Vagina (tissue), 2 donors: ENCODE data around the gene GPX4.

Experiments used
- POLR2A ChIP-seq, 2 donors: fragments of 450-650 bp; IDR thresholded peaks; one replicate each; pipeline ENCODE4 v1.6.1; 2017; ENCODE audit warnings: antibody characterized with exemption in 2 of 2, mild to moderate bottlenecking in 2 of 2, moderate library complexity in 2 of 2
- POLR2AphosphoS5 ChIP-seq, 2 donors: sonication (generic); formaldehyde crosslinking; IDR thresholded peaks; one replicate each; pipeline ENCODE4 v1.9.0; 2017; ENCODE audit warnings: antibody characterized with exemption in 2 of 2, mild to moderate bottlenecking in 2 of 2, low read depth in 1 of 2; ENCODE audit not compliant: insufficient read depth in 1 of 2
- TF ChIP-seq, protein P1 (sequence below), 3 experiments: fragments of 450-650 bp in 2 of 3; fragments of 200-600 bp in 1 of 3; sonication (generic) in 1 of 3; IDR thresholded peaks; one replicate each; pipeline ENCODE4 v1.5.1; 2017 to 2019; ENCODE audit warnings: antibody characterized with exemption in 3 of 3, mild to moderate bottlenecking in 2 of 3, moderate library complexity in 2 of 3

DNA sequence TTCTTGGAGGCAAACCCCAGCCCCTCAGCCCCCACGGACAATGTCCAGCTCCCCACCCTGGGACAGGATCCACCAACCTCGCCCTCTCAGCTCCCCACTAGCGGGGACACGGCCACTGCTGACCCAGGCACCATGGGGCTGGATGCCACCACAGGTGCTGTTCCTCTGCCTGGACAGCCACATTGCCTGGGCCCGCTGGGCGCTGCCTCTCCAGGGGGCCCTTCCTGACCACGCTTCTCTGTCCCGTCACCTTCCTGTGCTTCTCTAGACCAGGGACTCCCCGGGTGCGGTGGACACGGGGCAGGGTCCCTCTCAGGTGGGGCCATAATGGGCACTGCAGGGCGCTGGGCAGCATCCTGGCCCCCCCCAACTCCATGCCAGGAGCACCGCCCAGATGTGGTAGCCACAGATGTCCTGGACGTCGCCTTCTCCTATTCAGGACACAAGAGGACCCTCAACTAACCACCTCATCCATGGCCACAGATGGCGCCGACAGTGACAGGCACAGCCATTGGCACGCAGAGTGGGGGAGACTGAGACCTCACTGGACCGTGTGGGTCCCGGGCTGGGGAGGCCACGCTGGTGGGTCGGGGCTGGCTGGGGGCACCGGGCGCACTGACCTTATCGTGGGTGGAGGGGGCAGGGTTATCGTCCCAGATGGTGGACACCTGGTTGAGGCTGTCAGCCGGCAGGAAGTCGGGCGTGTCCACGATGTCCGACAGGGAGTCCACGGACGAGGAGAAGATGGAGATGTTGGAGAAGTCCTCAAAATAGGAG lies 23.4 kb downstream of the GPX4 start:
- TF ChIP-seq, protein P1, sequence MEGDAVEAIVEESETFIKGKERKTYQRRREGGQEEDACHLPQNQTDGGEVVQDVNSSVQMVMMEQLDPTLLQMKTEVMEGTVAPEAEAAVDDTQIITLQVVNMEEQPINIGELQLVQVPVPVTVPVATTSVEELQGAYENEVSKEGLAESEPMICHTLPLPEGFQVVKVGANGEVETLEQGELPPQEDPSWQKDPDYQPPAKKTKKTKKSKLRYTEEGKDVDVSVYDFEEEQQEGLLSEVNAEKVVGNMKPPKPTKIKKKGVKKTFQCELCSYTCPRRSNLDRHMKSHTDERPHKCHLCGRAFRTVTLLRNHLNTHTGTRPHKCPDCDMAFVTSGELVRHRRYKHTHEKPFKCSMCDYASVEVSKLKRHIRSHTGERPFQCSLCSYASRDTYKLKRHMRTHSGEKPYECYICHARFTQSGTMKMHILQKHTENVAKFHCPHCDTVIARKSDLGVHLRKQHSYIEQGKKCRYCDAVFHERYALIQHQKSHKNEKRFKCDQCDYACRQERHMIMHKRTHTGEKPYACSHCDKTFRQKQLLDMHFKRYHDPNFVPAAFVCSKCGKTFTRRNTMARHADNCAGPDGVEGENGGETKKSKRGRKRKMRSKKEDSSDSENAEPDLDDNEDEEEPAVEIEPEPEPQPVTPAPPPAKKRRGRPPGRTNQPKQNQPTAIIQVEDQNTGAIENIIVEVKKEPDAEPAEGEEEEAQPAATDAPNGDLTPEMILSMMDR (IDR thresholded peaks at IDR 0.05) = no peak
- TF ChIP-seq POLR2A (IDR thresholded peaks at IDR 0.05) (no peak), POLR2AphosphoS5 (IDR thresholded peaks at IDR 0.05; ENCODE audit: insufficient read depth in 1 of 2, low read depth in 1 of 2) (no peak)
